AG04449 (cell line): Measurements from ENCODE around the gene ITPK1.
"Not testable (repeated sequence)": the region's sequence is repeated elsewhere in the genome, so short reads cannot be mapped to it uniquely, and the experiment has no call there.

Experiments
- CTCF ChIA-PET: fragments of 350-600 bp; formaldehyde crosslinking; extraction: SDS; loops from one replicate; lab custom pipeline; 2021; ENCODE audit warnings: antibody characterized with exemption; lab: Yijun Ruan, JAX
- POLR2A ChIA-PET: fragments of 400-600, 350-600 bp; formaldehyde crosslinking; extraction: SDS; loops from one replicate; lab custom pipeline; 2020; ENCODE audit warnings: antibody characterized with exemption, inconsistent platforms; lab: Yijun Ruan, JAX
- DNase-seq: peaks from one replicate; pipeline ENCODE4 v3.0.0-alpha.2; 2010; ENCODE audit warnings: low read depth, low spot score
- H3K4me3 ChIP-seq: 2 replicates; pipeline ENCODE4 v1.5.1; 2011; ENCODE audit warnings: low read depth, mild to moderate bottlenecking, control low read depth, low read length
- CTCF ChIP-seq: IDR thresholded peaks from one replicate; pipeline ENCODE4 v1.5.1; 2011; ENCODE audit warnings: mild to moderate bottlenecking, moderate library complexity, low read length, control low read depth, inconsistent platforms; ENCODE audit not compliant: insufficient read depth; ENCODE audit errors: missing control alignments

ITPK1 gene

GRCh38 chr14:93132472-93133065 lies 16.8 kb upstream of the ITPK1 start:
- TF ChIP-seq CTCF: peak; percentile 39
- DNase-seq: no peak
- H3K4me3 ChIP-seq: no peak overlapping the region
- ChIA-PET CTCF (interaction anchor here (0.7 to 18.6 kb wide), 23 partner anchors 9 to 252 kb away, joined by 3 to 326 read pairs (median 5); partner anchors contain the start of gene ITPK1), POLR2A (no interaction called here)

DNA sequence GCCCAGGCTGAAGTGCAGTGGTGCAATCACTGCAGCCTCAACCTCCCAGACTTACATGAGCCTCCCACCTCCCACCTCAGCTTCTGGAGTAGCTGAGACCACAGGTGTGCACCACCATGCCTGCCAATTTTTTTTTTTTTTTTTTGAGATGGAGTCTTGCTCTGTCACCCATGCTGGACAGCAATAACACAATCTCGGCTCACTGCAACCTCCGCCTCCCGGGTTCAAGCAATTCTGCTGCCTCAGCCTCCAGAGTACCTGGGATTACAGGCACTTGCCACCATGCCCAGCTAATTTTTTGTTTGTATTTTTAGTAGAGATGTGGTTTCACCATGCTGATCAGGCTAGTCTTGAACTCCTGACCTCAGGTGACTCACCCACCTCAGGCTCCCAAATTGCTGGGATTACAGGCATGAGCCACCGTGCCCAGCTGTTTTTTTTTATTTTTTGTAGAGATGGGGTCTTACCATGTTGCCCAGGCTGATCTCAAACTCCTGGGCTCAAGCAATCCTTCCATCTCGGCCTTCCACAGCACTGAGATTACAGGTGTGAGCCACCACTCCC lies 15.6 kb upstream of the ITPK1 start:
- DNase-seq, H3K4me3 ChIP-seq, POLR2A ChIA-PET: not testable (repeated sequence)
- CTCF ChIA-PET: interaction anchor here (1.0 to 18.6 kb wide), 15 partner anchors 8 to 186 kb away, joined by 3 to 326 read pairs (median 7); partner anchors contain the start of gene ITPK1

- no peak for DNase-seq
- ChIA-PET CTCF (interaction anchor here (1.4 to 18.6 kb wide), 3 partner anchors 16 to 177 kb away, joined by 3 to 326 read pairs (median 4); partner anchors contain the start of gene ITPK1), POLR2A (no interaction called here)
- TF ChIP-seq CTCF: no peak
- no peak overlapping the region for H3K4me3 ChIP-seq
These were observed 13.2 kb upstream of the ITPK1 start for GRCh38 chr14:93128725-93129459.

- POLR2A ChIA-PET: no interaction called here
- CTCF ChIA-PET: interaction anchor here (0.9 to 18.6 kb wide), 2 partner anchors 13 to 52 kb away, joined by 3 to 326 read pairs; partner anchors contain the start of gene ITPK1
- DNase-seq: no peak
- H3K4me3 ChIP-seq: no peak overlapping the region
- TF ChIP-seq CTCF: no peak
These were observed 10.4 kb upstream of the ITPK1 start for GRCh38 chr14:93126111-93126510.

GRCh38 chr14:93122826-93123225 lies 7.1 kb upstream of the ITPK1 start:
- ChIA-PET CTCF (interaction anchor here (1.0 to 2.3 kb wide), 3 partner anchors 9 to 15 kb away, joined by 5 to 16 read pairs (median 15); no protein-coding TSS in a partner anchor), POLR2A (no interaction called here)
- H3K4me3 ChIP-seq: no peak overlapping the region
- no peak for DNase-seq
- TF ChIP-seq CTCF: no peak

- ChIA-PET CTCF (interaction anchor here (1.0 to 17.7 kb wide), 5 partner anchors 8 to 168 kb away, joined by 3 to 326 read pairs (median 10); no protein-coding TSS in a partner anchor), POLR2A (no interaction called here)
- no peak for DNase-seq
- no peak overlapping the region for H3K4me3 ChIP-seq
- no peak for TF ChIP-seq CTCF
These were observed 5.5 kb upstream of the ITPK1 start for GRCh38 chr14:93121030-93121834.
